GM12872 (cell line): Measurements from ENCODE around the gene BLM.

ENCODE experiments used
- CTCF ChIP-seq: IDR thresholded peaks from 3 replicates; pipeline ENCODE4 v1.5.1; 2011; ENCODE audit warnings: low read depth, mild to moderate bottlenecking, low read length, moderate library complexity; ENCODE audit not compliant: insufficient read depth

Gene BLM

GRCh38 chr15:90681056-90681455 lies 36.1 kb upstream of the BLM start:
- TF ChIP-seq CTCF, result no peak

- no peak for TF ChIP-seq CTCF
Measured at GRCh38 chr15:90681480-90681879, 35.7 kb upstream of the BLM start.

GRCh38 chr15:90683371-90683770 lies 33.8 kb upstream of the BLM start:
- no peak for TF ChIP-seq CTCF

GRCh38 chr15:90683876-90684275 lies 33.3 kb upstream of the BLM start:
- no peak for TF ChIP-seq CTCF

- no peak for TF ChIP-seq CTCF
Measured at GRCh38 chr15:90684281-90684680, 32.9 kb upstream of the BLM start.

GRCh38 chr15:90685591-90686434 lies 31.3 kb upstream of the BLM start:
- TF ChIP-seq CTCF, result no peak

GRCh38 chr15:90686435-90687218 lies 30.5 kb upstream of the BLM start:
- no peak for TF ChIP-seq CTCF
